ENCODE measurements around the gene FRYL.

The FRYL gene

DNA sequence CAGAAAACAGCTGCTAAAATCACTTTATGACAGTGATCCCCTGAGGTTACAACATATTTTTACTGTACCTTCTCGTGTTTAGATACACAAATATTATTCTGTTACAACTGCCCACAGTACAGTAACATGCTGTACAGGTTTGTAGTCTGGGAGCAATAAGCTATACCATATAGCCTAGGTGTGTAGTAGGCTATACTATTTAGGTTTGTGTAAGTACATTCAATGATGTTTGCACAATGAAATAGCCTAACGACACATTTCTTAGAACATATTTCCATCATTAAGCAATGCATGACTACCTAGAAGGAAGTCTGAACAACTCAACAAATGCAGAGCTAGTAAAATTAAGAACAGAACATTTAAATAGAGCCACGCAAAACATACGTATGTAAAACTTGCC, 177.3 kb downstream of the FRYL start:
- no peak for DNase-seq

- DNase-seq, result no peak
These were observed 177.9 kb downstream of the FRYL start for GRCh38 chr4:48602222-48602621.

DNA sequence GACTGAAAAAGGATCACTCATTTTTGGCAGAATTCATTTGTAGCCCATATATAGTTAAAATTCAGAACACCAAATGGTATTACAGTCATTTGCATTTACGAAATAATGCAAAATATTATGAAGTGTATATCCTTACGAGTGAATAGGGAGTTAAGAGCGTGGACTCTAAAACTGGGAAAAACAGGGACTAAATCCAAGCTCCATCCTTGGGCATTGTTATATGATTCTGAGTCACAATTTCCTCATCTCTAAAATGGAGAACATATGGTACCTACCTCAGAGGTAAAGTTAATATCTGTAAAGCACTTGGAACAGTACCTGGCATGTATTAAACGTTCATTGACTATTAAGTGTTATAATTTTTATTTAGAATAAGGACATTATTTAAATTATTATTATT, 183.7 kb downstream of the FRYL start:
- DNase-seq, result no peak

DNA sequence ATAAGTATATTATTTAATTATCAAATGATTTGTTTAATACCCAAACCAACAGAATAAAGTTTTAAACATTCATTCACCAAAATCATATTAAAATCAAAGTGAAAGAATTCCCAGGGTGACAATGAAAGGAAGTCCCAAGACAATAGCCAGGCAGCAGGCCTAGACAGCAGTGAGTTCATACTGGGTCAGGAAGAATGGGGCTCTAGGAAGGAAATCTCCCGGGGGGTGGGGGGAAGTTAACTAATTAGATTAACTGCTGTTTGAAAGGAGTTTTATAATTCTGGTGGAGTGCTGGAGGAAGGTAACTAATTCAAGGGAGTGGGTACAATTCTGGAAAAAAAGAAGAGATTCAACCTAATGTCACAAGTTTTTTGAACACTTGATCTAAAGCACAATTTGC, 185.9 kb downstream of the FRYL start:
- DNase-seq, result no peak

GRCh38 chr4:48591372-48591771, 188.7 kb downstream of the FRYL start:
- no peak for DNase-seq

DNA sequence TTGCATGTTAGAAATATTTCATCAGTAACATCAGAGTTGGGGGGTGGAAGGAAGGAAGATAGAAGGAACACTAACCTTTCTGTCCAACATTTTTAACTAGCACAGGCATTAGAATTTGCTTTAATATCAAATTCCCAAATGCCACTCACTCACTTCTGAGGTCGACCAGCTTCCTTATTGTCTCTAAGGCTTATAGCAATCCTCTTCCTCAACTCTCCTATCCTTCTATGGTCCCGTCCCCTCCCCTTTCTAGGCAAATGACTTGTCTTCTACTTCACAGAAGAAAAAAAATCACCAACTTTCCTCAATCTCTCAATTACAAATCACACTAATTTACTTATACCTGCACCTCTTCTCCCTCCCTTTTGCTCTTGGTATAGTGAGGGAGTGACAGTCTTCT, 189.2 kb downstream of the FRYL start:
- DNase-seq, result no peak

GRCh38 chr4:48589098-48589445, 191.0 kb downstream of the FRYL start:
- DNase-seq, result no peak

DNA sequence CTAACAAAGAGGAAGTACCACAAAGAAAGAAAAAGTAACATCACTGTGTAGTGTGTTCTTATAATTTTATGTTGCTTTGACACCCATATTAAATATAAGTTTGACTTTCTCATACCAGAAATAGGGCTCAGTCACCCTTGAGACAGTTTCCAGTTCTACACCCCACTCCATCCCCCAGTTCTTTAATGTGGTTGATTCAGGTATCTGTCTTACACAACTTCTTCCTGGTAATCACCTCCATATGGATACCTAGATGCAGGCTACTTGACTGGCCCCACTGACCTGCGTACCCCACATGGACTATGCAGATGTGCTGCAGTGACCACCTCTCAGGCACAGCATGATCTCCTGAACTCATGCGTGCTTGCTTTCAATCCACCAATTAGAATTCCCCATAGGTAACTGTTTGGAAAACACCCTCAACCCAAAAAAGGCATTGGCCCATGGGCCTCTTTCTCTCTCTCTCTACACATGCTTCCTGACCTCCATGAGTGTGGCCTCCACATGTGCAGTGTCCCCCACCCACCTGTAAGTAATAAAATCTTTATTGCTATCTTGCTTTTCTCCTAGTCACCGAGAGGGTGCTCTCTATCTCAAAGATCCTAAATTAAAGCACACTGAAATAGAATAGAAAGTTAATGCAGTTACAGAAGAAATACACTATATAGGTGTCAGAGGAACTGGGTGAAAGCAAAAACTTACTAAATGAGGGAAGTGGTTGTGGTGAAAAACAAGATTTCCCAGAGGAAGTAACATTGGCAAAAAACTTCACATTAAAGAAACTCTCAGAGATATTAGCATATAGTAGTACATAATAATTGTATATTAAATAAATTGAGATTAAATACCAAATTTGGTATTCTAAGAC, 191.6 kb downstream of the FRYL start:
- DNase-seq, result no peak

DNA sequence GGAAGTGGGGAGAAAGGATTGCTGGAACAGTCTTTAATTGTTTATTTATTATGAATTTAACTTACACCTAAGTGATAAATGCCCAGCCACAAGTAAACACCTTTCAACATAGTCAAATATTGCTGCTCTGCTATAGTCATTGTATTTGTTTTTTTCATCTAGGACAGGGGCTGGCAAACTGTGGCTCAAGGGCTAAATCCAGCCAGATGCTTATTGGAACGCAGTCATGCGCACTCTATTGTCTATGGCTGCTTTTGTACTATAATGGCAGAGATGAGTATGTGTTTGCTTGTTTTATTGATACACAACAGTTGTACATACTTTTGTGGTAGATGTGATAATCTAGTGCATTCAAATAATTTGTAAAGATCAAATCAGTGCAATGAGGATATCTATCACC, 194.7 kb downstream of the FRYL start:
- DNase-seq, result no peak

DNA sequence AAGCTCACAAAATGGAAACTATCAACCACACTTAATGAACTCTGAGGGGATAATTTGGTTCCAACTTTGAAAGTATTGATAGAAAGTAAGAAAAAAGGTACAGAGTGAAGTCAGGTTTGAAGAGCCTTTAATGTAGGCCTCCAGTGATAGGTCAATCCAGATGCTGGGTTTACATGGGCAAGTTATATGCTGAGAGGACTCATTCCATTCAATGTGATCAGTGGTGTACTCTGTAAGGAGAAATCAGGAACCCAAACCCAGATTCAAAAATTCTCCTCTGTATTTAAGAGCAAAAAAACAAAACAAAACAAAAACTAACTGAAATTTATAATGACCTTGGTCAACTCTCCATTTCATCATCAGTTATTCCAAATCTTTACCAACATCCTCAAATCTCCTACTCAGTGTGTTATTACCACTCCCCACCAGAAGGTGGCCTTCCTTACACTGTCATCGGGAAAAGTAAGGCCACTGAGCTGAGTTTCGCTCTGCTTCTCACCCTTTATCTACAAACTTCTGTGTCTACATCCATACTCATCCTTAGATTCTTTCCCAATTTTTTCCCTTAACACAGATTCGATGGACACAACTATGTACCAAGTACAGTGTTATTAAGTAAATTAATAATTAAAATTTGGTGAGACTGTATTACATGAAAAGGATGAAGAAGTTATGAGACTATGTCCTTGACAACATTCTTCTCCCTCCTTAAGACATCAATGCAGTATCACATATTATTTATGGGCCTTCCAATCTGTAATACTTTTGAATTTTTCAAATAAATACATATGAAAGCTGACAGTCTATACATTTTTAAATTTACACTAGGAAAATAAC, 201.7 kb downstream of the FRYL start:
- peak; percentile 46 for DNase-seq

DNA sequence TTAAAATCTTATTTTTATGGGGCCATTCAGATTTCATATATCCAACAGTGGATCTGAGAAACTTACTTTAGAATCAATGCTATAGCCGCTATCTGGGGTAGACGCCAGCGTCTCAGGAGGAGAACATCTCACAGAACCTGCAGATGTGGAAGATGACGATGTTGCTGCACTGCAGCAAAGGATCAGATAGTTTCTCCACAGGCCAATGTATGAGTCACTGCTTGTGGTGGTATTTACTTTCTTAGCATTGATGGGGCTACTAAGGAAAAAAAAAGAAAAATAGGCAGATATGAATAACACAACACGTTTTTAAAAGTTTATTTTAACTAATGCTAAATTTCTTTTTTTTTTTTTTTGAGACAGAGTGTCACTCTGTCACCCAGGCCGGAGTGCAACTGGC, 204.1 kb downstream of the FRYL start:
- no peak for DNase-seq

DNA sequence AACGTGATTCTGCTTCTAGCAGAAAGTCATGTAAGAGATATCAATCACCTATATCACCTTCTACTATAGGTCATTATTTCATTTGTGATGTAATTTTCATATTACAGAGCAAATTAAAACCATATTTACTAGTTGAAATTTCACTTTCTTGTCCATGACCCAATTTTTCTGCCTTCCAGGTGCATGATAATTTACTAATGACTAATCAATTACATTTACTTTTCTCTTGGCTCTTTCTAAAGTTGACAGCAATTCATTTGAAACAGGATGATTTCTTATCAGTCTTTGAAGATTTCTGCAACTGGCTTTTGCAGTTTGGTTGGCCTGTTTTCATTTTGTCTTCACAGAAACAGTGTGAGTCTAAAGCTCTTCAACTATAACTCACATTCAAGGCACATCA, 208.6 kb downstream of the FRYL start:
- DNase-seq, result no peak

DNA sequence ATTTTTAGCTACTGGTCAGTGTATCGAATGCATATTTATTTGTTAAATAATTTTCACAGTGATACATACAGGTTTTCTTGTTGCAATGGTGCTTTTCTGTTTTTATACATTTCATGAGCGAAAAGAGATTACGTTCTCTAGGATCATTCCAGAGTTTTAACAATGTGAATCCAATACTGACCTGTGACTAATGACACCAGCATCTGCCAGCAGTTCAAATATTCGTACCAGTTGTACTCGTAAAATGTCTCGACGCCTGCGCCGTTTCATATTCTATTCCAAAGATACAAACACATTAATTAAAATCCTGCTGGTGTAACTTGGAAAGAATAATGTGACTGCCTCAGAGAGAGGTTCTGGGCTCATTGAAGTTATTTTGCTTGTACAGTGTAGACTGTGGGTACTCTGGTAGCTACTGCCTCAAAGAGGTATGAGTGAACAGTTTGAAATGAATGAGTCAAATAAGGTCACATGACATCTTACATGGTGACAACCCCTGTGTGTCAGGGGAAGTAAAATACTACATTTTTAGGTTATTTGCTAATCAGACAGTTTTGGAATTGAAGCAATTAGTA, 209.3 kb downstream of the FRYL start:
- no peak for DNase-seq

DNA sequence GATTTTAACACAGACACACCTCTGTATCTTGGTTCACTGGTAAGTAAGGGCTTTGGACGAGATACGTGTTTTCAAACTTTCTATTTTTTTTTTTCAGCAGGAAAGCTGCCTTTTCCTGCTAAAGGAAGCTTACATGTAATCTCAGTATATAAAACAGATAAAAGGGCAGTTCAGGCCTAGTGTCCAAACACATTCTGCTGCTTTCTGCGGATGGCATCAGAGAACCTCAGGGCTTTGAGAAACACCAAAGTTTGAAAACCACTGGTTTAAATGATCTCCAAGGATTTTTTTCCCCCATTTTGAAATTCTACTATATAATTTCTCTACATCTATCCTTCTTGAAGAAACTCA, 214.1 kb downstream of the FRYL start:
- no peak for DNase-seq

DNA sequence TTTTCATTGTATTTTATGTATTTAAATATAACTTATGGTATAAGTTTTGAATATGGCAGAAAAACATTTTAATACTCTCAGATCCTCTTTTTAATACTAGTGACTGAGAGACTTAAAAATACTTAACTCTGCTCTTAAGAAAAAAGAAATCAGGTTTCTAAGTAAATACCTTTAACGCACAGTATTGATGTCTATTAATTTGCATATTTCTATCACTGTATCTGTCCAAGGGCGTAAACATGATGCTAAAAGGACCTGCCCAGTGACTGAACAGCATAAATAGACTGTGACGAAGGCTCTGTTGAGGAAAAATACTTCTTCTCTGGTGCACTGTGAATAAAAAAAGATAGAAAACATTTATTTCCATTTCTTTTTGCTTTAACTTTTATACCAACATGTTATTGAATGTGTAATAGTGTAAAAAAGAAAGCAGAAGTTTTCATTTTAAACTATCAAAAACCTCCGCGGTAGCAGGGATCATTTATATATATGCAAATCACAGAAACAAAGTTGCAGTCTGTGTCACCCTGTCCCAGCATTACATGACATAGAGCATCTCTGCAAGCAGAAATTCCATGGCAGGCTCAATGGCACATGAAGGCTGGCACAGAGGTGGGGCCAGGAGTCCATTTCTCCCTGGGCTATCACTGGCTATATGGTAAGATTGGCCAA, 214.6 kb downstream of the FRYL start:
- DNase-seq, result no peak

- DNase-seq, result no peak
These were observed 215.9 kb downstream of the FRYL start for GRCh38 chr4:48564151-48564550.

DNA sequence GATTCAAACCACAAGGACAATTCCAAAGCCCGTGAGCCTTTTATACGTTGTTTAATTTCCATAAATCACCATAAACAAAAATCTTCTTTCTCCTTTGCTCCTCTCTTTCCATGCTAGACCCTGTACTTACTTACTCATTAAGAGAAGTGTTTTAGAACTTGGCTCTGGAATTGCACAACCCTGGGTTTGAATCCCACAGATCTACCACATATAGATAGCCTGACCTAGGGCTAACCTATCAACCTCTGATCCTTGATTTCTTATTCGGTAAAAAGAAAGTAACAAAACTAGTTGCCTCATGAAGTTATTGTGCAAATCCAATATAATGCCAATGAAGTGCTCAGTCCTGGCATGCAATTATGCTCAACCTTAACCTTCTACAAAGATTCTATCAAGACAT, 221.3 kb downstream of the FRYL start:
- DNase-seq, result no peak

- no peak for DNase-seq
These were observed 222.1 kb downstream of the FRYL start for GRCh38 chr4:48558026-48558425.

DNA sequence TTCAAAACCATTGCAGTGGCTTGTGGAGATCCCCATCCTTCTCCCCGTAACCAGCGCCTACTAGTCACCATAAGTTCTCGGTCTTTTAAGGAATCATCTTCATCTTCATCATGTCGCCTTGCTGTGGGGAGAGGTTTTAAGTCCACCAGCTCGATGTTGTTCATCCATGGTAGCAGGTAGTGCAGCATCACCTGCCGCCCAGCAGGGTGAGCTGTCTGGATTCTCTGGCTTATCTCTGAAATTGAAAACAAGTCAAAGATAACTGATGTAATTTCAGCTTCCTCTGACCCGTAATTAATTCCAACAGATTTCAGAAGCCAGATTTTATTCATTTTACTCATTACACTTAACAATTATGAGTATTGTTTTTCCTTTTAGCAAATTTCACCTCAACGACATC, 222.6 kb downstream of the FRYL start:
- no peak for DNase-seq

DNA sequence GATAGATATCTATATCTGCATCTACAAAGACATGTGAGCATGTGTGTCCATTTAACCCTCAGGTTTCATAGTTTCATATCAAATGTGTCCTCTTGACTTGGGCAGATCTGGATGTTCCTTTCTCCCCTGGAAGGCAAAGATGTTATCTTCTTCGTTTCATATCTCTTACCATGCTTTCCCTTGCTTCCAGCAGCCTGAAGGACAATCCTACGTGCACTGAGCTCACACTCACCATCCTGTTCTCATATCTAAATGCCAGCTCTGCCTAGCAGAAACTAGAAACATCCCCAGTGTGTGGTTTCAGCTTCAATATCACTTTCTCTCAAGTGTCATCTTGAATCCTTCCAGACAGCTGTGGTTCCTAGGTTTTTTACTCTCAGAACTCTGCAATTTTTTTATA, 223.8 kb downstream of the FRYL start:
- no peak for DNase-seq

DNA sequence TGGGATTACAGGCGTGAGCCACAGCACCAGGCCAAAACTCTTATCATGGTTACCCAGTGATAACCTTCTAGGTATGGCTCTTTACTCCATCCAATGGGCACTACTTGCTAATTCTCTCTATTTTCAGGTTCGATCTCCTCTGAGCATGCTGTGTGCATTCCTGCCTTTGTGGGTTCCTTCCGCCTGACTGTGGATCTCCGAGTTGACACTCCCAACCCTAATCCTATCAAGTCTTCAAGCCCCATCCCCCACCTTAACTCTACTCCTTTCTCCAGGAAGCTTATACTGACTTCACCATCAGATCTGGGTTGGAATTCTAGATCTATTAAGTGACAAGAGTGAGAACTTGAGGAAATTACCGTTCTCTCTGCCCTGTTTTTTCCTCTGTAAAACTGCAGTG, 225.5 kb downstream of the FRYL start:
- DNase-seq, result no peak

DNA sequence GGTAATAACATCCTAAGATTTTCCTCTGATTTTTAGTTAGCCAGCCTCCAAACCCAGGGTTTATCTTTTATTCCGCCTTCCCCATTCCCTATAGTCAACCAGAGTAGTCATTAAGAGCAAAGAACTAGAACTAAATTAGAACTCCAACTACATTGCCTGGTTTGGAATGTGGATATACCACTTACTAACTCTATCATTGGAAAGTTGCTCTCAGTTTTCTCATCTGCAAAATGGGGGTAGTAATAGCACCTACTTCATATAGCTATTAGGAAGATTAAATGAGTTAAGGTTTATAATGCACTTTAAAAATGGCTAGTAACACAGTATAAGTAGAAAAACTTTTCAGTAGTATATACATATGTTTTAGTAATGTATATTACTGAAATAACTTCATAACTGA, 226.4 kb downstream of the FRYL start:
- DNase-seq, result no peak

- DNase-seq, result no peak
These were observed 233.7 kb downstream of the FRYL start for GRCh38 chr4:48546336-48546735.

DNA sequence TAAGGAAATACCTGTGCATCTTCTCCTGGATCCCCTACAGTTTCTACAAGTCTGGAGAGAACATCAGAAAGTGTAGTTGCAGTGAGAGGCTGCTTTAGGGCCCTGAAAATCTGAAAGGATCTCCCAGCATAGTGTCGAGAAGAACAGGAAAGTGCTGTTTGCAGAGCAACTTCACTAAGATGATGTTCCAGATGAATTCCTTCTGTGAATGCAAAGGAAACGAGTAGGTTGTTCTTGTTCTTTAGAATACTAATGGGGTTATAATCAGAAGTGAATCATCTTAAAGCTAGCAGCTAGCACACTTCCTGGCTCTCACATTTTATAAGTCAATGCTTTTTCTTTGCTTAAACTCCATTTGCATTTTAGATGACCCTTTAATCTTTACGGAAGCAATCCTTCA, 236.3 kb downstream of the FRYL start:
- no peak for DNase-seq

Measured in NCI-H748 treated with DMSO at 0.1 percent for 48 hours (cell line).